Breast epithelium (tissue), 4 donors: ENCODE measurements around the gene PPFIA4. TPM values are rescaled to one million over a fixed set of nuclear protein-coding genes. Genes with fewer than 3 reads are reported as not detected.

ENCODE experiments used
- DNase-seq, 2 donors: peaks; one replicate each; pipeline ENCODE4 v3.0.0-alpha.2; 2019; ENCODE audit warnings: low spot score in 2 of 2
- H3K27ac ChIP-seq, 2 donors: fragments of 200-600 bp; sonication (generic) in 1 of 2; one replicate each; pipeline ENCODE4 v1.5.1; 2016 to 2019; ENCODE audit warnings: mild to moderate bottlenecking in 1 of 2
- H3K27me3 ChIP-seq, 2 donors: fragments of 200-600 bp; sonication (generic) in 1 of 2; one replicate each; pipeline versions ENCODE4 v1.5.1 to v1.6.0; 2017 to 2019; ENCODE audit warnings: control low read depth in 1 of 2, mild to moderate bottlenecking in 1 of 2
- H3K36me3 ChIP-seq: fragments of 200-600 bp; one replicate; pipeline ENCODE4 v1.5.1; 2019
- H3K4me1 ChIP-seq, 2 donors: fragments of 200-600 bp; sonication (generic); one replicate each; pipeline ENCODE4 v1.5.1; 2016 to 2019; ENCODE audit warnings: control low read depth in 1 of 2
- H3K4me3 ChIP-seq, 3 donors: fragments of 200-600 bp; sonication (generic); 1 replicate in 2 of 3; 2 replicates in 1 of 3; pipeline ENCODE4 v1.5.1; 2016 to 2019; ENCODE audit warnings: mild to moderate bottlenecking in 3 of 3, moderate library complexity in 2 of 3
- H3K9me3 ChIP-seq, 2 donors: fragments of 200-600 bp; sonication (generic) in 1 of 2; one replicate each; pipeline ENCODE4 v1.5.1; 2016 to 2019; ENCODE audit warnings: control low read depth in 1 of 2
- POLR2A ChIP-seq: fragments of 450-650 bp; IDR thresholded peaks from one replicate; pipeline ENCODE4 v1.6.1; 2016; ENCODE audit warnings: antibody characterized with exemption, mild to moderate bottlenecking, moderate library complexity
- POLR2AphosphoS5 ChIP-seq, 3 donors: sonication (generic); formaldehyde crosslinking; IDR thresholded peaks; one replicate each; pipeline ENCODE4 v1.6.1; 2017; ENCODE audit warnings: antibody characterized with exemption in 3 of 3
- intact Hi-C: fragments of 100-400 bp; cut with DNase I; formaldehyde crosslinking; loops from one replicate; pipeline ENCODE4 v1.15.1; 2023; ENCODE audit warnings: low total_unique reads
- total RNA-seq, 3 donors: library from RNA; depleted of rRNA; stranded (reverse); fragments of >200 nt; gene quantifications; one replicate each; pipeline ENCODE4 v1.1.0, GENCODE V29; 2016
- TF ChIP-seq, protein P1 (sequence below), 3 donors: fragments of 450-650 bp; IDR thresholded peaks; one replicate each; pipeline ENCODE4 v1.5.1; 2016 to 2017; ENCODE audit warnings: antibody characterized with exemption in 3 of 3, mild to moderate bottlenecking in 3 of 3, moderate library complexity in 3 of 3

PPFIA4 gene
- total RNA-seq, 3 donors from 2014 or later = 0.80 to 5.6 (median 2.9) TPM

DNA sequence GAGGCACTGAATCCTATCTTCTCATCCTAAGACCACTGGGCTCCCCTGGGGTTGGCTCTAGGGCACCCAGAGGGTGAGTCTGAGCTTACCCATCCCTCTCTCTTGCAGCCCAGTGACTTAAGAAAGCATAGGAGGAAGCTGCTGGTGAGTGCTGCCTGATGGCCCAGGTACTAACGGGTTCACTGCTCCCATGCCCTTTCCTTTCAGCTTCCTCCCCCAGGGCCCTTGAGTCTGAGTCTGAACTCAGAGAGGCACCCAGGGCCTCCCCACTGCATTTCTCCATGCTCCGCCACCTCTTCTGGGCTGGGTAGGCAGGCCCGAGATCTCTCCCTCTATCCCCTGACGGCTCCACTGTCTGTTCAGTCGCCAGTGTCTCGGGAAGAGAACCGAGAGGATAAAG is 29.7 kb downstream of the PPFIA4 start:
- Histone ChIP-seq H3K4me1 (no peaks in the 10 kb centered on the region), H3K27ac (no peak overlapping the region), H3K36me3 (no peaks in the 10 kb centered on the region), H3K27me3 (no peaks in the 10 kb centered on the region), H3K9me3 (no peaks in the 10 kb centered on the region), H3K4me3 (no peak overlapping the region)
- intact Hi-C loops = no loop called here
- no peak for DNase-seq
- TF ChIP-seq, protein P1, sequence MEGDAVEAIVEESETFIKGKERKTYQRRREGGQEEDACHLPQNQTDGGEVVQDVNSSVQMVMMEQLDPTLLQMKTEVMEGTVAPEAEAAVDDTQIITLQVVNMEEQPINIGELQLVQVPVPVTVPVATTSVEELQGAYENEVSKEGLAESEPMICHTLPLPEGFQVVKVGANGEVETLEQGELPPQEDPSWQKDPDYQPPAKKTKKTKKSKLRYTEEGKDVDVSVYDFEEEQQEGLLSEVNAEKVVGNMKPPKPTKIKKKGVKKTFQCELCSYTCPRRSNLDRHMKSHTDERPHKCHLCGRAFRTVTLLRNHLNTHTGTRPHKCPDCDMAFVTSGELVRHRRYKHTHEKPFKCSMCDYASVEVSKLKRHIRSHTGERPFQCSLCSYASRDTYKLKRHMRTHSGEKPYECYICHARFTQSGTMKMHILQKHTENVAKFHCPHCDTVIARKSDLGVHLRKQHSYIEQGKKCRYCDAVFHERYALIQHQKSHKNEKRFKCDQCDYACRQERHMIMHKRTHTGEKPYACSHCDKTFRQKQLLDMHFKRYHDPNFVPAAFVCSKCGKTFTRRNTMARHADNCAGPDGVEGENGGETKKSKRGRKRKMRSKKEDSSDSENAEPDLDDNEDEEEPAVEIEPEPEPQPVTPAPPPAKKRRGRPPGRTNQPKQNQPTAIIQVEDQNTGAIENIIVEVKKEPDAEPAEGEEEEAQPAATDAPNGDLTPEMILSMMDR (IDR thresholded peaks at IDR 0.05) = no peak
- TF ChIP-seq POLR2A (no peak), POLR2AphosphoS5 (IDR thresholded peaks at IDR 0.05) (no peak)

DNA sequence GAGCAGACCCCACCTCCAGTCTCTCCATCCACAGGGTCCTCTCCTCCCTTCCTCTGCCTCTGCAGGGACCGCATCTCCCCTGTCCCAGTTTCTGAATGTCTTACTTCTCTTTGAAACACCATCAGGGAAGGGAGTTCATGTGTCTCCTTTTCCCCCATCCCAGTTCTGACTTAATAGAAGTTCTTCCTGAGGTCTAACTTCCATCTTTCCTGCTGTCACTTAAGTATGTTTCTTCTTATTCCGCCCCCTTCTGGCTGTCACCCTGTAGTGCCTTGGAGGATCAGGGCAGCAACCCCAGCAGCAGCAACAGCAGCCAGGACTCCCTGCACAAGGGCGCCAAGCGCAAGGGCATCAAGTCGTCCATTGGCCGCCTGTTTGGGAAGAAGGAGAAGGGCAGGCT is 30.2 kb downstream of the PPFIA4 start:
- H3K9me3 ChIP-seq = no peaks in the 10 kb centered on the region
- TF ChIP-seq POLR2A (no peak), POLR2AphosphoS5 (IDR thresholded peaks at IDR 0.05) (no peak)
- TF ChIP-seq, protein P1 (IDR thresholded peaks at IDR 0.05) = no peak

DNA sequence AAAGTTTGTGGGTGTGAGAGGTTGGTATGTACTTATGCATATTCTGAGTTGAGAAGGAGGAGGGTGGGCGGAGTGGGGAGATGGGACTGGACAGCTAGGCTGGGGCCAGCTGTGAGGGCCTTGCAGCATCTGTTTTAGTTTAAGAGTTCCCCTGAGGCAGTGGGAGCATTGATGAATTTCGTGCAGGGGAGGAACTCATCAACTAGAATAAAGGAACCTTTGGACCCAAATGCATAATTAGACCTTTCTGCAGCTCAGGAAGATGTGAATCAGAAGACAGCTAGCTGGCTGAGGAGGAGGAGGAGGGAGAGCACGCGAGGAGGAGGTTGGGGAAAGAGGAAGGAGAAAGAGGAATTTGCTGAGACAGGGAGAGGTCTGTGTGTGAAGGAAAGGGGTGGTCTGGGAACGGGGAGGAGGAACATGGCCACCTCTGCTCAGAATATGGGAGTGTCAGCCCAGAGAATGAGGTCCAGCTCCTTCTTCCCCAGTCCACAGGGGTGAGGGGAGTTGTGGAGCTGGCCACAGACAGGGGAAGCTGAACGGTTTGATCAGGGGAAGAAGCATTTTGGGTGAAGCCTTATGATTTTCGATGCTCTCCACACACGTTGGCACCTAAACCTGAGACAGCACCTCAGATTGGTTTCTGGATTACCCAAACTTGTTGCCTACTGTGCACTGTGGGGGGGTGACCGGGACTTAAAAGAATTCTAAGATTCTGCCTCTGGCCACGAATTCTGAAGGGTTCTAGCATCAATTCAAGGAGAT is 31.8 kb downstream of the PPFIA4 start:
- no peaks in the 10 kb centered on the region for H3K4me1 ChIP-seq
- no peaks in the 10 kb centered on the region for H3K27me3 ChIP-seq
- TF ChIP-seq POLR2A (no peak), POLR2AphosphoS5 (IDR thresholded peaks at IDR 0.05) (no peak)
- TF ChIP-seq, protein P1 (IDR thresholded peaks at IDR 0.05) = no peak
- H3K9me3 ChIP-seq = no peaks in the 10 kb centered on the region
- no peak overlapping the region for H3K27ac ChIP-seq
- no peak overlapping the region for H3K4me3 ChIP-seq
- H3K36me3 ChIP-seq = no peaks in the 10 kb centered on the region
- intact Hi-C loops = no loop called here
- DNase-seq = no peak

More for the DNA sequence above, 30.2 kb downstream of the PPFIA4 start:
- Histone ChIP-seq H3K36me3 (no peaks in the 10 kb centered on the region), H3K27me3 (no peaks in the 10 kb centered on the region), H3K4me1 (no peaks in the 10 kb centered on the region), H3K4me3 (no peak overlapping the region), H3K27ac (no peak overlapping the region)
- intact Hi-C loops = no loop called here
- DNase-seq = no peak

DNA sequence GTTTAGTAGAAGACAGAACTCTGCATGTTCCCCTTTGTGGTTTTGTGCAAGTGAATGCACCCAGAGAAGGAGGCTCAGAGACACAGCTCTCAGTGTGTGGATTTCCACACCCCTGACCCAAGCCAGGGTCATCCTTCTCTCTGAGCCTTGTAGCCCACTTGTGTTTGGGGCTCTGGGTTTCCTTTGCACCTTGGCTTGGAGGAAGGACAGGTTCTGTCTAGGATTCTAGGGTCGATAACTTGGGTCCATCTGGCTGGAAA is 32.3 kb downstream of the PPFIA4 start:
- Histone ChIP-seq H3K4me1 (no peaks in the 10 kb centered on the region), H3K36me3 (no peaks in the 10 kb centered on the region), H3K27ac (no peak overlapping the region), H3K27me3 (no peaks in the 10 kb centered on the region), H3K4me3 (no peak overlapping the region), H3K9me3 (no peaks in the 10 kb centered on the region)
- no peak for DNase-seq
- intact Hi-C loops = no loop called here
- TF ChIP-seq POLR2A = no peak
- TF ChIP-seq, protein P1 (IDR thresholded peaks at IDR 0.05) = no peak
- no peak for TF ChIP-seq POLR2AphosphoS5 (IDR thresholded peaks at IDR 0.05)

DNA sequence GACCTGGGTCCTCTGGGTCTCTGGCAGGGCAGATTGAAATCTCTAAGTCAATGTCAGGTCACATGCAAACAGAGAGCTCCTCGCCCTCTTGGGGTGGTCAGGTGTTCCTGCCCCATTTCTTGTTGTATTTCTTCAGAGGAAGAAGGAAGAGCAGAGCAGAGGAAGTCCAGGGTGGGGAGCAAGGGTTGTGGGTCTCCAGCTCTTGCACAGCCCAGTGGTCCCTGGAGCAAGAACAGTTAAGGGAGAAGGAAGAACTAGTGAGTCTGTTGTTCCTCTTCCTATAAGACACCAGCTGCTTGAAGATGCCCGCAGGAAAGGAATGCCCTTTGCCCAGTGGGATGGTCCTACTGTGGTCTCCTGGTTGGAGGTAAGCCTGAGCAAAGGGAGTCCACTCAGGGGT is 33.2 kb downstream of the PPFIA4 start:
- Histone ChIP-seq H3K27ac (no peak overlapping the region), H3K27me3 (no peaks in the 10 kb centered on the region), H3K4me1 (no peaks in the 10 kb centered on the region), H3K36me3 (no peaks in the 10 kb centered on the region), H3K9me3 (no peaks in the 10 kb centered on the region), H3K4me3 (no peak overlapping the region)
- no peak for TF ChIP-seq POLR2AphosphoS5 (IDR thresholded peaks at IDR 0.05)
- TF ChIP-seq POLR2A = no peak
- TF ChIP-seq, protein P1 (IDR thresholded peaks at IDR 0.05) = no peak
- intact Hi-C loops = no loop called here
- DNase-seq = no peak
